ENCODE data around the gene DNAH14. TPM values are rescaled to one million over a fixed set of nuclear protein-coding genes. Genes with fewer than 3 reads are reported as not detected.

DNAH14 gene
- total and polyA plus RNA-seq, 2 of the 13 experiments (the other 11 are each of a cell fraction or from before 2014, with no cell fraction given), result 4.5 to 27.5 TPM

DNA sequence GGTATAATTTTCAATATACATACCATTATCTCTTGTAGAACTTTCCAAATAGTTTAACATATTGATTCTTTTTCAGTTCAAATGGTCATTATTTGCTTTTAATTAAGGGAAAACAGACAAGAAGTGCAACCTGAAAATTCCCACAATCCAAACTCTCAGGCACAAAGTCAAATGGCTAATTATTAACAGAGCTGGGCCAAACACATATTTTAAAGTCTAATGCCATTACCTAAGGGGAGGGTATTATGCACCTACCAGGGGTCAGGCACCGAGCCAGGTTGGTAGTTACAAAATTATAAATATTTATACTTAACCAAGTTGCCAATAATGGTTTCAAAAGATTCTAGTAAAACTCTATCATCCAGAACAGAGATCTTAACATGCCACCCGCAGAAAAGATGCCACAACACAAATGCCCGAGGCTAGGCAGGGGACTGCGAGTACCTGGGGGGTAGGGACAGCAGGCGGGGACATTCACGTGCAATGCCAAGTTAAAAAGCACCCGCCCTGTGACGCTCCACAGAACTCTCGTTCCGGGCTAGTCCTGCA, 483.4 kb downstream of the DNAH14 start (continued):
- TF ChIP-seq, protein P1, sequence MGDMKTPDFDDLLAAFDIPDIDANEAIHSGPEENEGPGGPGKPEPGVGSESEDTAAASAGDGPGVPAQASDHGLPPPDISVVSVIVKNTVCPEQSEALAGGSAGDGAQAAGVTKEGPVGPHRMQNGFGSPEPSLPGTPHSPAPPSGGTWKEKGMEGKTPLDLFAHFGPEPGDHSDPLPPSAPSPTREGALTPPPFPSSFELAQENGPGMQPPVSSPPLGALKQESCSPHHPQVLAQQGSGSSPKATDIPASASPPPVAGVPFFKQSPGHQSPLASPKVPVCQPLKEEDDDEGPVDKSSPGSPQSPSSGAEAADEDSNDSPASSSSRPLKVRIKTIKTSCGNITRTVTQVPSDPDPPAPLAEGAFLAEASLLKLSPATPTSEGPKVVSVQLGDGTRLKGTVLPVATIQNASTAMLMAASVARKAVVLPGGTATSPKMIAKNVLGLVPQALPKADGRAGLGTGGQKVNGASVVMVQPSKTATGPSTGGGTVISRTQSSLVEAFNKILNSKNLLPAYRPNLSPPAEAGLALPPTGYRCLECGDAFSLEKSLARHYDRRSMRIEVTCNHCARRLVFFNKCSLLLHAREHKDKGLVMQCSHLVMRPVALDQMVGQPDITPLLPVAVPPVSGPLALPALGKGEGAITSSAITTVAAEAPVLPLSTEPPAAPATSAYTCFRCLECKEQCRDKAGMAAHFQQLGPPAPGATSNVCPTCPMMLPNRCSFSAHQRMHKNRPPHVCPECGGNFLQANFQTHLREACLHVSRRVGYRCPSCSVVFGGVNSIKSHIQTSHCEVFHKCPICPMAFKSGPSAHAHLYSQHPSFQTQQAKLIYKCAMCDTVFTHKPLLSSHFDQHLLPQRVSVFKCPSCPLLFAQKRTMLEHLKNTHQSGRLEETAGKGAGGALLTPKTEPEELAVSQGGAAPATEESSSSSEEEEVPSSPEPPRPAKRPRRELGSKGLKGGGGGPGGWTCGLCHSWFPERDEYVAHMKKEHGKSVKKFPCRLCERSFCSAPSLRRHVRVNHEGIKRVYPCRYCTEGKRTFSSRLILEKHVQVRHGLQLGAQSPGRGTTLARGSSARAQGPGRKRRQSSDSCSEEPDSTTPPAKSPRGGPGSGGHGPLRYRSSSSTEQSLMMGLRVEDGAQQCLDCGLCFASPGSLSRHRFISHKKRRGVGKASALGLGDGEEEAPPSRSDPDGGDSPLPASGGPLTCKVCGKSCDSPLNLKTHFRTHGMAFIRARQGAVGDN (CRISPR knock-in tag; IDR thresholded peaks at IDR 0.05), result peak; percentile 44
- TF ChIP-seq RXRA (CRISPR knock-in tag; IDR thresholded peaks at IDR 0.05), result no peak
- TF ChIP-seq ZNF383 (CRISPR knock-in tag; IDR thresholded peaks at IDR 0.05; ENCODE audit: borderline replicate concordance), result no peak
- TF ChIP-seq SATB2 (CRISPR knock-in tag; IDR thresholded peaks at IDR 0.05), result no peak
- no peak for TF ChIP-seq RFX1 (IDR thresholded peaks at IDR 0.05)
- TF ChIP-seq ZNF644 (CRISPR knock-in tag; IDR thresholded peaks at IDR 0.05; ENCODE audit: low read depth), result no peak
- TF ChIP-seq MED8 (CRISPR knock-in tag; IDR thresholded peaks at IDR 0.05; ENCODE audit: insufficient replicate concordance), result no peak
- no peak for TF ChIP-seq ZC3H4 (CRISPR knock-in tag; IDR thresholded peaks at IDR 0.05; ENCODE audit: borderline replicate concordance)
- TF ChIP-seq ATF7 (IDR thresholded peaks at IDR 0.05), result no peak
- no peak for TF ChIP-seq ATF7 (CRISPR knock-in tag; IDR thresholded peaks at IDR 0.05)
- no peak for TF ChIP-seq ZNF138 (CRISPR knock-in tag; IDR thresholded peaks at IDR 0.05; ENCODE audit: low read depth)
- TF ChIP-seq STAG1 (CRISPR knock-in tag; IDR thresholded peaks at IDR 0.05), result no peak
- no peak for TF ChIP-seq HMGA1 (CRISPR knock-in tag; conservative IDR thresholded peaks at IDR 0.05)
- no peak for TF ChIP-seq ZNF563 (CRISPR knock-in tag; IDR thresholded peaks at IDR 0.05)
- TF ChIP-seq, protein P2, sequence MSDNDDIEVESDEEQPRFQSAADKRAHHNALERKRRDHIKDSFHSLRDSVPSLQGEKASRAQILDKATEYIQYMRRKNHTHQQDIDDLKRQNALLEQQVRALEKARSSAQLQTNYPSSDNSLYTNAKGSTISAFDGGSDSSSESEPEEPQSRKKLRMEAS (IDR thresholded peaks at IDR 0.05), result no peak
- no peak for TF ChIP-seq ZNF232 (CRISPR knock-in tag; IDR thresholded peaks at IDR 0.05; ENCODE audit: borderline replicate concordance)
- TF ChIP-seq KDM5B (CRISPR knock-in tag; IDR thresholded peaks at IDR 0.05; ENCODE audit: borderline replicate concordance), result no peak
- TF ChIP-seq MYC (CRISPR knock-in tag; IDR thresholded peaks at IDR 0.05; ENCODE audit: borderline replicate concordance), result no peak
- TF ChIP-seq, protein P3, sequence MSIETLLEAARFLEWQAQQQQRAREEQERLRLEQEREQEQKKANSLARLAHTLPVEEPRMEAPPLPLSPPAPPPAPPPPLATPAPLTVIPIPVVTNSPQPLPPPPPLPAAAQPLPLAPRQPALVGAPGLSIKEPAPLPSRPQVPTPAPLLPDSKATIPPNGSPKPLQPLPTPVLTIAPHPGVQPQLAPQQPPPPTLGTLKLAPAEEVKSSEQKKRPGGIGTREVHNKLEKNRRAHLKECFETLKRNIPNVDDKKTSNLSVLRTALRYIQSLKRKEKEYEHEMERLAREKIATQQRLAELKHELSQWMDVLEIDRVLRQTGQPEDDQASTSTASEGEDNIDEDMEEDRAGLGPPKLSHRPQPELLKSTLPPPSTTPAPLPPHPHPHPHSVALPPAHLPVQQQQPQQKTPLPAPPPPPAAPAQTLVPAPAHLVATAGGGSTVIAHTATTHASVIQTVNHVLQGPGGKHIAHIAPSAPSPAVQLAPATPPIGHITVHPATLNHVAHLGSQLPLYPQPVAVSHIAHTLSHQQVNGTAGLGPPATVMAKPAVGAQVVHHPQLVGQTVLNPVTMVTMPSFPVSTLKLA (IDR thresholded peaks at IDR 0.05), result no peak
- TF ChIP-seq, protein P4, sequence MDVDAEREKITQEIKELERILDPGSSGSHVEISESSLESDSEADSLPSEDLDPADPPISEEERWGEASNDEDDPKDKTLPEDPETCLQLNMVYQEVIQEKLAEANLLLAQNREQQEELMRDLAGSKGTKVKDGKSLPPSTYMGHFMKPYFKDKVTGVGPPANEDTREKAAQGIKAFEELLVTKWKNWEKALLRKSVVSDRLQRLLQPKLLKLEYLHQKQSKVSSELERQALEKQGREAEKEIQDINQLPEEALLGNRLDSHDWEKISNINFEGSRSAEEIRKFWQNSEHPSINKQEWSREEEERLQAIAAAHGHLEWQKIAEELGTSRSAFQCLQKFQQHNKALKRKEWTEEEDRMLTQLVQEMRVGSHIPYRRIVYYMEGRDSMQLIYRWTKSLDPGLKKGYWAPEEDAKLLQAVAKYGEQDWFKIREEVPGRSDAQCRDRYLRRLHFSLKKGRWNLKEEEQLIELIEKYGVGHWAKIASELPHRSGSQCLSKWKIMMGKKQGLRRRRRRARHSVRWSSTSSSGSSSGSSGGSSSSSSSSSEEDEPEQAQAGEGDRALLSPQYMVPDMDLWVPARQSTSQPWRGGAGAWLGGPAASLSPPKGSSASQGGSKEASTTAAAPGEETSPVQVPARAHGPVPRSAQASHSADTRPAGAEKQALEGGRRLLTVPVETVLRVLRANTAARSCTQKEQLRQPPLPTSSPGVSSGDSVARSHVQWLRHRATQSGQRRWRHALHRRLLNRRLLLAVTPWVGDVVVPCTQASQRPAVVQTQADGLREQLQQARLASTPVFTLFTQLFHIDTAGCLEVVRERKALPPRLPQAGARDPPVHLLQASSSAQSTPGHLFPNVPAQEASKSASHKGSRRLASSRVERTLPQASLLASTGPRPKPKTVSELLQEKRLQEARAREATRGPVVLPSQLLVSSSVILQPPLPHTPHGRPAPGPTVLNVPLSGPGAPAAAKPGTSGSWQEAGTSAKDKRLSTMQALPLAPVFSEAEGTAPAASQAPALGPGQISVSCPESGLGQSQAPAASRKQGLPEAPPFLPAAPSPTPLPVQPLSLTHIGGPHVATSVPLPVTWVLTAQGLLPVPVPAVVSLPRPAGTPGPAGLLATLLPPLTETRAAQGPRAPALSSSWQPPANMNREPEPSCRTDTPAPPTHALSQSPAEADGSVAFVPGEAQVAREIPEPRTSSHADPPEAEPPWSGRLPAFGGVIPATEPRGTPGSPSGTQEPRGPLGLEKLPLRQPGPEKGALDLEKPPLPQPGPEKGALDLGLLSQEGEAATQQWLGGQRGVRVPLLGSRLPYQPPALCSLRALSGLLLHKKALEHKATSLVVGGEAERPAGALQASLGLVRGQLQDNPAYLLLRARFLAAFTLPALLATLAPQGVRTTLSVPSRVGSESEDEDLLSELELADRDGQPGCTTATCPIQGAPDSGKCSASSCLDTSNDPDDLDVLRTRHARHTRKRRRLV (CRISPR knock-in tag; IDR thresholded peaks at IDR 0.05), result no peak
- no peak for TF ChIP-seq ZNF501 (CRISPR knock-in tag; IDR thresholded peaks at IDR 0.05)
